T47D (cell line): ENCODE data around the gene CHST10.
"Not testable (repeated sequence)": the region's sequence is repeated elsewhere in the genome, so short reads cannot be mapped to it uniquely, and the experiment has no call there.

ENCODE experiments used
- DNase-seq, 2 experiments: peaks; one replicate each; pipeline versions ENCODE4 v3.0.0 to v3.0.0-alpha.2; 2011 to 2012; ENCODE audit warnings: low read depth in 1 of 2, low spot score in 1 of 2
- JUND ChIP-seq: IDR thresholded peaks from 2 replicates; pipeline ENCODE4 v1.6.1; 2012; ENCODE audit warnings: low read depth
- in situ Hi-C: cut with HindIII; loops from 2 replicates; pipeline ENCODE4 v1.10.0; 2016; ENCODE audit warnings: low sequenced_read_pairs, low pct_unique_long_range_greater_than_20kb

CHST10 gene

GRCh38 chr2:100381240-100381639, 36.2 kb downstream of the CHST10 start:
- TF ChIP-seq JUND: no peak
- in situ Hi-C loops: no loop called here
- DNase-seq: peak; percentile 12 to 82

DNA sequence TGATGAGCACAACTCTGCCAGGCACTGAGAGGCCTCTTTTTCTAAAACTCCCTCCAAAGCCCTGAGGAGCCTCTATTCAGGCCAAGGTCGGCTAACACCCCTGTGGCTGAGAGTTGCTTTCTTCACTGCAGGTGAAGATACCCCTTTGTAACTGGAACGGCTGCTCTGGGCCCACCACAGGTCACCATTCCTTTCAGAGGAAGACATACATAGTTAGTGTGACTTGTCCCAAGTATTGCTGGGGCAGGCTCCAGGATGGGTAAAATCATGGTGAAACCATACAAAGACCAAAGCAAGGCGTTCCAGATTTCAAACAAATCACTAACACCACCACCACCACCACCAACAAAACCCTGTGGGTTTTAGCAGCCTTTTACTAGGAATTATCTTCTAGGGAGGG, 36.8 kb downstream of the CHST10 start:
- TF ChIP-seq JUND: no peak
- in situ Hi-C loops: no loop called here
- DNase-seq: no peak

- in situ Hi-C loops: no loop called here
- DNase-seq: peak in 1 of 2 experiments; percentile 66
- TF ChIP-seq JUND: no peak
These were observed 40.6 kb downstream of the CHST10 start for GRCh38 chr2:100376836-100377235.

GRCh38 chr2:100367163-100367562, 50.3 kb downstream of the CHST10 start:
- TF ChIP-seq JUND: no peak
- in situ Hi-C loops: no loop called here
- no peak for DNase-seq

GRCh38 chr2:100365434-100365833, 52.0 kb downstream of the CHST10 start:
- in situ Hi-C loops: no loop called here
- TF ChIP-seq JUND: no peak
- peak in 1 of 2 experiments; percentile 48 for DNase-seq

- DNase-seq, in situ Hi-C loops: not testable (repeated sequence)
These were observed 55.2 kb downstream of the CHST10 start for GRCh38 chr2:100362269-100362668.

DNA sequence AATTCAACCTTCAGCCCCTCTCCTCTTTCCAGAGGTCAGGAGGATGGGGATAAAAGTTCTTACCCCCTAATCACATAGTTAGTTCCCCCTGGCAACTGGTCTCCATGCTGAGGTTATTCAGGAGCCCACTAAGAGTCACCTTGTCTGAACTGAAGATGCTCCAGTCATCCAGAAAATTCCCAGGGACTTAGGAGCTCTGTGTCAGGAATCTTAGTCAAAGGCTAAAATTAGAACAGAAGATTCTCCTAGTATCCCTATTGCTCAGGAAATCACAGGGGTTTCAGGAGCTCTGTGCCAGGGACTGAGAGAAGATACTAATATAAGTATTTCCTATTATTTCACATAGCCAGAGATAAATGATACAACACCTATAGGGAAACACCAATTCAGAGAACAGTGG, 57.9 kb downstream of the CHST10 start:
- TF ChIP-seq JUND: no peak
- no peak for DNase-seq
- in situ Hi-C loops: no loop called here

DNA sequence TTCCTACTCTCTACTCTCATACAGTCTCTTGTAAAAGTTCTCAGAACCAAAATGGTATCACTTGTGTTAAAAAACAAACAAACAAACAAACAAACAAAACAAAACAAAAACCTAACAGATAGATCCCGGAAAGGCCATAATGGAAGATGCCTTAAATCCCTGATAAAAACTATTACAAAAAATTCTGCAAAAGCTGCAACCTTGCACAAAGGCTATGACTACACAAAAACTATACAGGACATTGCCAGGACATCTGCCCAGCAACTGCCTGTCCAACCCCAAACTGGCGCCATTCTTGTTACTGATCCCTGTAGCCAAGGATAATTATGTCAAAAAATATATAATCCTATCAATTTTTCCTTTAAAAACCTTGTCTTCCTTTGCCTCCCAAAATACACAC, 58.9 kb downstream of the CHST10 start:
- no peak for TF ChIP-seq JUND
- in situ Hi-C loops: no loop called here
- no peak for DNase-seq

- no peak for TF ChIP-seq JUND
- in situ Hi-C loops: no loop called here
- DNase-seq: no peak
These were observed 64.9 kb downstream of the CHST10 start for GRCh38 chr2:100352521-100352920.

GRCh38 chr2:100350661-100351185, 66.7 kb downstream of the CHST10 start:
- no peak for DNase-seq
- in situ Hi-C loops: no loop called here
- no peak for TF ChIP-seq JUND

- DNase-seq, in situ Hi-C loops: not testable (repeated sequence)
These were observed 72.3 kb downstream of the CHST10 start for GRCh38 chr2:100345144-100345543.

- DNase-seq: no peak
- in situ Hi-C loops: no loop called here
- no peak for TF ChIP-seq JUND
These were observed 73.0 kb downstream of the CHST10 start for GRCh38 chr2:100344433-100344832.

- DNase-seq, in situ Hi-C loops: not testable (repeated sequence)
These were observed 75.0 kb downstream of the CHST10 start for GRCh38 chr2:100342466-100342865.
